ENCODE data around the gene MBLAC2. TPM values are rescaled to one million over a fixed set of nuclear protein-coding genes. Genes with fewer than 3 reads are reported as not detected.

Gene MBLAC2
- total RNA-seq, 1 experiment from 2014 or later, result 5.7 TPM

- ChIA-PET POLR2A (no interaction called here), CTCF (no interaction called here), RAD21 (ENCODE audit: low non-redundant PET in 1 of 2, low total read pairs in 2 of 2, uncharacterized antibody in 2 of 2, unreplicated experiment in 2 of 2) (no interaction called here)
- Histone ChIP-seq H3K4me1 (ENCODE audit: control insufficient read depth in 1 of 2, insufficient read depth in 2 of 2, low read length in 2 of 2) (no peaks in the 10 kb centered on the region), H3K27ac (ENCODE audit: low read depth, low read length) (no peak overlapping the region), H3K36me3 (ENCODE audit: control insufficient read depth in 1 of 2, insufficient read depth in 2 of 2, low read length in 2 of 2) (peaks cover 6 to 12% of the 10 kb centered on the region in 2 experiments; a peak in 3 of 4 replicates), H3K79me2 (ENCODE audit: insufficient read depth, low read length) (no peaks in the 10 kb centered on the region), H3K9me3 (ENCODE audit: control insufficient read depth in 1 of 2, insufficient read depth in 1 of 2, low read depth in 1 of 2, low read length in 2 of 2) (no peaks in the 10 kb centered on the region), H3K9ac (ENCODE audit: low read length) (no peak overlapping the region), H2AFZ (ENCODE audit: low read depth, low read length, poor library complexity, severe bottlenecking) (no peak overlapping the region), H3K9me2 (ENCODE audit: insufficient read depth) (no peaks in the 10 kb centered on the region), H3K4me3 (replicated peaks in 1 of 2; ENCODE audit: low read depth in 1 of 2, low read length in 2 of 2) (no peak overlapping the region), H4K20me1 (ENCODE audit: insufficient read depth) (no peaks in the 10 kb centered on the region), H3K27me3 (ENCODE audit: insufficient read depth, low read length) (no peaks in the 10 kb centered on the region), H3K4me2 (ENCODE audit: low read length) (no peak overlapping the region)
- ATAC-seq (no peak), DNase-seq (ENCODE audit: low read depth, low spot score) (no peak)
- BruUV-seq (replicated peaks), result no TSS peak
- TF ChIP-seq MAX (IDR thresholded peaks at IDR 0.05) (no peak), SIN3A (IDR thresholded peaks at IDR 0.05; ENCODE audit: low read depth) (no peak), YY1 (IDR thresholded peaks at IDR 0.05; ENCODE audit: extremely low read depth, insufficient replicate concordance, low read depth, low read length) (no peak), FOSL1 (IDR thresholded peaks at IDR 0.05; ENCODE audit: low read depth) (no peak)
- intact Hi-C loops (cut with micrococcal nuclease), result no loop called here
Measured at GRCh38 chr5:90494043-90494442, 19.5 kb upstream of the MBLAC2 start.

GRCh38 chr5:90488791-90489190, 14.2 kb upstream of the MBLAC2 start:
- no peaks in the 10 kb centered on the region for H3K4me1 ChIP-seq (ENCODE audit: control insufficient read depth in 1 of 2, insufficient read depth in 2 of 2, low read length in 2 of 2)
- H3K79me2 ChIP-seq (ENCODE audit: insufficient read depth, low read length), result peaks cover 26% of the 10 kb centered on the region; the same call in 1 of the 2 replicates
- RAD21 ChIA-PET (ENCODE audit: low non-redundant PET in 1 of 2, low total read pairs in 2 of 2, uncharacterized antibody in 2 of 2, unreplicated experiment in 2 of 2), result interaction anchor here in 1 of 2 experiments (0.6 kb wide), 1 partner anchor 8 kb away, joined by 4 read pairs; no protein-coding TSS in a partner anchor
- POLR2A ChIA-PET, result no interaction called here
- CTCF ChIA-PET, result no interaction called here
- ATAC-seq (no peak), DNase-seq (ENCODE audit: low read depth, low spot score) (no peak)
- no peak overlapping the region for H2AFZ ChIP-seq (ENCODE audit: low read depth, low read length, poor library complexity, severe bottlenecking)
- H3K9me2 ChIP-seq (ENCODE audit: insufficient read depth), result no peaks in the 10 kb centered on the region
- H3K4me3 ChIP-seq (replicated peaks in 1 of 2; ENCODE audit: low read depth in 1 of 2, low read length in 2 of 2), result no peak overlapping the region
- peaks cover 10 to 22% of the 10 kb centered on the region in 2 experiments for H3K36me3 ChIP-seq (ENCODE audit: control insufficient read depth in 1 of 2, insufficient read depth in 2 of 2, low read length in 2 of 2)
- no peak overlapping the region for H3K9ac ChIP-seq (ENCODE audit: low read length)
- no TSS peak for BruUV-seq (replicated peaks)
- H4K20me1 ChIP-seq (ENCODE audit: insufficient read depth), result no peaks in the 10 kb centered on the region
- no peaks in the 10 kb centered on the region for H3K27me3 ChIP-seq (ENCODE audit: insufficient read depth, low read length)
- intact Hi-C loops (cut with micrococcal nuclease), result no loop called here
- H3K9me3 ChIP-seq (ENCODE audit: control insufficient read depth in 1 of 2, insufficient read depth in 1 of 2, low read depth in 1 of 2, low read length in 2 of 2), result no peaks in the 10 kb centered on the region
- H3K27ac ChIP-seq (ENCODE audit: low read depth, low read length), result no peak overlapping the region
- H3K4me2 ChIP-seq (ENCODE audit: low read length), result no peak overlapping the region
- no peak for TF ChIP-seq FOSL1 (IDR thresholded peaks at IDR 0.05; ENCODE audit: low read depth)
- no peak for TF ChIP-seq ATF3 (IDR thresholded peaks at IDR 0.05)
- TF ChIP-seq ZNF274 (IDR thresholded peaks at IDR 0.05; ENCODE audit: low read depth, low read length), result no peak
- no peak for TF ChIP-seq YY1 (IDR thresholded peaks at IDR 0.05; ENCODE audit: extremely low read depth, insufficient replicate concordance, low read depth, low read length)
- TF ChIP-seq MAX (IDR thresholded peaks at IDR 0.05), result no peak
- no peak for TF ChIP-seq JUND (IDR thresholded peaks at IDR 0.05)
- no peak for TF ChIP-seq POLR2AphosphoS5 (IDR thresholded peaks at IDR 0.05; ENCODE audit: low read depth, low read length)
- TF ChIP-seq ELF1 (IDR thresholded peaks at IDR 0.05; ENCODE audit: borderline replicate concordance, low read depth), result no peak
- TF ChIP-seq EZH2phosphoT487 (IDR thresholded peaks at IDR 0.05; ENCODE audit: borderline replicate concordance), result no peak
- TF ChIP-seq CTCF (IDR thresholded peaks at IDR 0.05 in 2 of 3, conservative IDR thresholded peaks at IDR 0.05 in 1 of 3; ENCODE audit: borderline replicate concordance in 1 of 3, insufficient read depth in 1 of 3, low read depth in 2 of 3, low read length in 2 of 3), result no peak
- no peak for TF ChIP-seq CBX3 (IDR thresholded peaks at IDR 0.05; ENCODE audit: low read depth)
- TF ChIP-seq POLR2A (IDR thresholded peaks at IDR 0.05; ENCODE audit: borderline replicate concordance, extremely low read depth, insufficient read depth, insufficient read length), result no peak
- no peak for TF ChIP-seq SP1 (IDR thresholded peaks at IDR 0.05; ENCODE audit: low read depth)
- no peak for TF ChIP-seq TCF7L2 (IDR thresholded peaks at IDR 0.05; ENCODE audit: borderline replicate concordance, extremely low read depth, insufficient read depth, insufficient read length)
